K562 (cell line): ENCODE data around the gene CARM1. TPM values are rescaled to one million over a fixed set of nuclear protein-coding genes. Genes with fewer than 3 reads are reported as not detected.

Experiments
- ELF4 ChIP-seq: fragments of 450-650 bp; formaldehyde crosslinking; IDR thresholded peaks from 2 replicates; pipeline ENCODE4 v1.4.0; 2022; ENCODE audit warnings: missing genetic modification characterization
- FOXK1 ChIP-seq: sonication (generic); formaldehyde crosslinking; IDR thresholded peaks from 2 replicates; pipeline ENCODE4 v1.8.0; 2022; ENCODE audit warnings: missing genetic modification reagents, mild to moderate bottlenecking, borderline replicate concordance
- KDM5B ChIP-seq: fragments of 200-600 bp; sonication (generic); IDR thresholded peaks from 2 replicates; pipeline ENCODE4 v1.6.1; 2012; ENCODE audit warnings: low read depth, mild to moderate bottlenecking, moderate library complexity, low read length, control low read depth, inconsistent platforms; ENCODE audit not compliant: insufficient replicate concordance
- KLF6 ChIP-seq: fragments of 250-450 bp; sonication (Bioruptor Pico); IDR thresholded peaks from 2 replicates; pipeline ENCODE4 v1.4.0; 2020; ENCODE audit warnings: mild to moderate bottlenecking, moderate library complexity, borderline replicate concordance
- LCOR ChIP-seq: sonication (generic); formaldehyde crosslinking; IDR thresholded peaks from 2 replicates; pipeline ENCODE4 v1.8.0; 2022; ENCODE audit warnings: mild to moderate bottlenecking, missing genetic modification reagents
- MCM5 ChIP-seq: fragments of 450-650 bp; IDR thresholded peaks from 2 replicates; pipeline ENCODE4 v1.6.1; 2016; ENCODE audit warnings: low read depth
- NCOA1 ChIP-seq: fragments of 450-650 bp; IDR thresholded peaks from 2 replicates; pipeline ENCODE4 v1.6.1; 2016; ENCODE audit warnings: low read depth
- NFIX ChIP-seq: fragments of 250-450 bp; sonication (Bioruptor Pico); IDR thresholded peaks from 2 replicates; pipeline ENCODE4 v1.4.0; 2020; ENCODE audit warnings: low read depth, mild to moderate bottlenecking, moderate library complexity
- POU5F1 ChIP-seq: fragments of 150-350 bp; IDR thresholded peaks from 2 replicates; pipeline ENCODE4 v1.6.1; 2014; ENCODE audit warnings: borderline replicate concordance, low read length, low read depth, mild to moderate bottlenecking; ENCODE audit not compliant: partially characterized antibody
- ZC3H4 ChIP-seq: sonication (generic); formaldehyde crosslinking; IDR thresholded peaks from 2 replicates; pipeline ENCODE4 v1.9.0; 2021; ENCODE audit warnings: missing genetic modification reagents, borderline replicate concordance
- ZKSCAN3 ChIP-seq: fragments of 250-450 bp; sonication (Bioruptor Pico); IDR thresholded peaks from 2 replicates; pipeline ENCODE4 v1.4.0; 2020
- ZNF184 ChIP-seq: sonication (generic); formaldehyde crosslinking; IDR thresholded peaks from 2 replicates; pipeline ENCODE4 v1.5.0; 2020; ENCODE audit warnings: missing genetic modification reagents
- ZNF347 ChIP-seq: fragments of 450-650 bp; formaldehyde crosslinking; IDR thresholded peaks from 2 replicates; pipeline ENCODE4 v1.4.0; 2020; ENCODE audit warnings: low read depth, mild to moderate bottlenecking, moderate library complexity
- ZSCAN32 ChIP-seq: fragments of 450-650 bp; formaldehyde crosslinking; IDR thresholded peaks from 2 replicates; pipeline ENCODE4 v1.4.0; 2020; ENCODE audit warnings: mild to moderate bottlenecking, moderate library complexity
- polyA plus RNA-seq, 8 experiments: library from polyadenylated mRNA; depleted of rRNA in 4 of 8; stranded (reverse) in 5 of 8; unstranded in 3 of 8; fragments of >200 nt; fragmentation: Nextera tagmentation in 2 of 8; fragmentation: Illumina TruSeq in 1 of 8; extraction: Ambion mirVana in 2 of 8; extraction: Trizol in 1 of 8; gene quantifications; 2 replicates each; pipeline versions ENCODE4 v1.2.1 to v1.2.3, GENCODE V29; 2011 to 2014; ENCODE audit warnings: inconsistent platforms in 1 of 8, missing spikeins in 1 of 8
- total RNA-seq, 7 experiments: library from RNA; depleted of rRNA in 6 of 7; stranded (reverse); fragments of >200 nt in 6 of 7; fragmentation: Illumina TruSeq in 2 of 7; extraction: Trizol in 2 of 7; gene quantifications; 2 replicates each; pipeline versions ENCODE4 v1.2.1 to v1.2.3, GENCODE V29; 2011 to 2021; ENCODE audit warnings: low replicate concordance in 1 of 7
- TF ChIP-seq, protein P1 (sequence below): IDR thresholded peaks from 2 replicates; pipeline ENCODE4 v1.6.1; 2012; ENCODE audit warnings: low read depth, low read length, improper control_type of control experiment, borderline replicate concordance
- TF ChIP-seq, protein P2 (sequence below): fragments of 450-650 bp; IDR thresholded peaks from 2 replicates; pipeline ENCODE4 v1.6.1; 2016; ENCODE audit warnings: missing biosample characterization, missing genetic modification characterization
- TF ChIP-seq, protein P3 (sequence below), 2 experiments: IDR thresholded peaks; 2 replicates each; pipeline ENCODE4 v1.6.1; 2011; ENCODE audit warnings: borderline replicate concordance in 1 of 2, control low read depth in 1 of 2, low read depth in 1 of 2, low read length in 1 of 2, mild to moderate bottlenecking in 1 of 2, mixed read lengths in 1 of 2, moderate library complexity in 1 of 2; ENCODE audit not compliant: insufficient read depth in 1 of 2, insufficient read length in 1 of 2, poor library complexity in 1 of 2, severe bottlenecking in 1 of 2; ENCODE audit errors: extremely low read depth in 1 of 2
- TF ChIP-seq, protein P4 (sequence below): sonication (generic); formaldehyde crosslinking; IDR thresholded peaks from 2 replicates; pipeline ENCODE4 v1.8.0; 2022; ENCODE audit warnings: mild to moderate bottlenecking, missing genetic modification reagents
- TF ChIP-seq, protein P5 (sequence below): fragments of 250-450 bp; sonication (Bioruptor Pico); IDR thresholded peaks from 2 replicates; pipeline ENCODE4 v1.8.0; 2022; ENCODE audit warnings: moderate library complexity, mild to moderate bottlenecking, inconsistent platforms
- TF ChIP-seq, protein P6 (sequence below): fragments of 450-650 bp; IDR thresholded peaks from 2 replicates; pipeline ENCODE4 v1.6.1; 2016; ENCODE audit warnings: low read depth, mild to moderate bottlenecking, moderate library complexity

The CARM1 gene
- total and polyA plus RNA-seq, 9 of the 15 experiments (the other 6 are each of a cell fraction or from before 2014, with no cell fraction given), result 0.36 to 86.0 (median 29.7) TPM

DNA sequence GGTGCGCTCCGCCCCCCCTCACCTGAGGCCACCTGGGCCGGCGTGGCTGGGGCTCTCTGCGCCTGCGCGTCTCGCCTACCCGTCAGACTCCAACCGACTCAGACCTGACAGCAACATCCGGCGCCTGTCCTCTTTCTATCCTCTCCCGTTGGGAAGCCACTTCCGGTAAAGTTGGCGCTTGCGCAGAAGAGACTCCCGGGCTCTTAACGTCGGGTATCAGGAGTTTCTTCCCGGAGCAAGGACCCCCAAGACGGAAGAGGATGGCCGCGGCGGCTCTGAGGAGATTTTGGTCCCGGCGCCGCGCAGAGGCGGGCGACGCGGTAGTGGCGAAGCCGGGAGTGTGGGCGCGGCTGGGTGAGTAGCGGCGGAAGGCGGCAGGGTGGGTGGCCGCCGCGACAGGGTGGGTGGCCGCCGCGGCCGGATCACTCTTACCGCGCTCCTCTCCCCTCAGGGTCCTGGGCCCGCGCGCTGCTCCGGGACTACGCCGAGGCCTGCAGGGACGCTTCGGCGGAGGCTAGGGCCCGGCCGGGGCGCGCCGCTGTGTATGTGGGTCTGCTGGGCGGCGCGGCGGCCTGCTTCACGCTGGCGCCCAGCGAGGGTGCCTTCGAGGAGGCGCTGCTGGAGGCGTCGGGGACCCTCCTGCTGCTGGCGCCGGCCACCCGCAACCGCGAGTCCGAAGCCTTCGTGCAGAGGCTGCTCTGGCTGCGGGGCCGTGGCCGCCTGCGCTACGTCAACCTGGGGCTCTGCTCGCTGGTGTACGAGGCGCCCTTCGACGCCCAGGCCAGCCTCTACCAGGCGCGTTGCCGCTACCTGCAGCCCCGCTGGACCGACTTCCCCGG lies 57.4 kb downstream of the CARM1 start, which contains the start of the genes TIMM29 and YIPF2 (continued):
- TF ChIP-seq ZSCAN32, result 0 out of 2 replicates have a peak, but pooled peaks have one; percentile 4
- TF ChIP-seq, protein P1, sequence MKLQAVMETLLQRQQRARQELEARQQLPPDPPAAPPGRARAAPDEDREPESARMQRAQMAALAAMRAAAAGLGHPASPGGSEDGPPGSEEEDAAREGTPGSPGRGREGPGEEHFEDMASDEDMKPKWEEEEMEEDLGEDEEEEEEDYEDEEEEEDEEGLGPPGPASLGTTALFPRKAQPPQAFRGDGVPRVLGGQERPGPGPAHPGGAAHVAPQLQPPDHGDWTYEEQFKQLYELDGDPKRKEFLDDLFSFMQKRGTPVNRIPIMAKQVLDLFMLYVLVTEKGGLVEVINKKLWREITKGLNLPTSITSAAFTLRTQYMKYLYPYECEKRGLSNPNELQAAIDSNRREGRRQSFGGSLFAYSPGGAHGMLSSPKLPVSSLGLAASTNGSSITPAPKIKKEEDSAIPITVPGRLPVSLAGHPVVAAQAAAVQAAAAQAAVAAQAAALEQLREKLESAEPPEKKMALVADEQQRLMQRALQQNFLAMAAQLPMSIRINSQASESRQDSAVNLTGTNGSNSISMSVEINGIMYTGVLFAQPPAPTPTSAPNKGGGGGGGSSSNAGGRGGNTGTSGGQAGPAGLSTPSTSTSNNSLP, result no peak
- TF ChIP-seq LCOR (CRISPR knock-in tag), result 0 out of 2 replicates have a peak, but pooled peaks have one; percentile 35
- peak; percentile 98 for TF ChIP-seq NCOA1
- TF ChIP-seq, protein P2, sequence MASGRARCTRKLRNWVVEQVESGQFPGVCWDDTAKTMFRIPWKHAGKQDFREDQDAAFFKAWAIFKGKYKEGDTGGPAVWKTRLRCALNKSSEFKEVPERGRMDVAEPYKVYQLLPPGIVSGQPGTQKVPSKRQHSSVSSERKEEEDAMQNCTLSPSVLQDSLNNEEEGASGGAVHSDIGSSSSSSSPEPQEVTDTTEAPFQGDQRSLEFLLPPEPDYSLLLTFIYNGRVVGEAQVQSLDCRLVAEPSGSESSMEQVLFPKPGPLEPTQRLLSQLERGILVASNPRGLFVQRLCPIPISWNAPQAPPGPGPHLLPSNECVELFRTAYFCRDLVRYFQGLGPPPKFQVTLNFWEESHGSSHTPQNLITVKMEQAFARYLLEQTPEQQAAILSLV (tag), result no peak
- TF ChIP-seq ZKSCAN3 (CRISPR knock-in tag), result no peak
- no peak for TF ChIP-seq KLF6 (CRISPR knock-in tag)
- TF ChIP-seq FOXK1 (CRISPR knock-in tag), result peak; percentile 98
- TF ChIP-seq ZNF347 (CRISPR knock-in tag), result no peak
- TF ChIP-seq KDM5B, result peak; percentile 62
- peak; percentile 80 for TF ChIP-seq POU5F1
- TF ChIP-seq, protein P3, sequence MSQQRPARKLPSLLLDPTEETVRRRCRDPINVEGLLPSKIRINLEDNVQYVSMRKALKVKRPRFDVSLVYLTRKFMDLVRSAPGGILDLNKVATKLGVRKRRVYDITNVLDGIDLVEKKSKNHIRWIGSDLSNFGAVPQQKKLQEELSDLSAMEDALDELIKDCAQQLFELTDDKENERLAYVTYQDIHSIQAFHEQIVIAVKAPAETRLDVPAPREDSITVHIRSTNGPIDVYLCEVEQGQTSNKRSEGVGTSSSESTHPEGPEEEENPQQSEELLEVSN (IDR thresholded peaks at IDR 0.05; ENCODE audit: borderline replicate concordance in 1 of 2, extremely low read depth in 1 of 2, insufficient read depth in 1 of 2, insufficient read length in 1 of 2, low read depth in 1 of 2, low read length in 1 of 2, poor library complexity in 1 of 2, severe bottlenecking in 1 of 2), result peak in 1 of 2 experiments; percentile 43
- no peak for TF ChIP-seq MCM5
- TF ChIP-seq NFIX (CRISPR knock-in tag), result no peak
- TF ChIP-seq, protein P4, sequence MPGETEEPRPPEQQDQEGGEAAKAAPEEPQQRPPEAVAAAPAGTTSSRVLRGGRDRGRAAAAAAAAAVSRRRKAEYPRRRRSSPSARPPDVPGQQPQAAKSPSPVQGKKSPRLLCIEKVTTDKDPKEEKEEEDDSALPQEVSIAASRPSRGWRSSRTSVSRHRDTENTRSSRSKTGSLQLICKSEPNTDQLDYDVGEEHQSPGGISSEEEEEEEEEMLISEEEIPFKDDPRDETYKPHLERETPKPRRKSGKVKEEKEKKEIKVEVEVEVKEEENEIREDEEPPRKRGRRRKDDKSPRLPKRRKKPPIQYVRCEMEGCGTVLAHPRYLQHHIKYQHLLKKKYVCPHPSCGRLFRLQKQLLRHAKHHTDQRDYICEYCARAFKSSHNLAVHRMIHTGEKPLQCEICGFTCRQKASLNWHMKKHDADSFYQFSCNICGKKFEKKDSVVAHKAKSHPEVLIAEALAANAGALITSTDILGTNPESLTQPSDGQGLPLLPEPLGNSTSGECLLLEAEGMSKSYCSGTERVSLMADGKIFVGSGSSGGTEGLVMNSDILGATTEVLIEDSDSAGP, result no peak
- TF ChIP-seq, protein P5, sequence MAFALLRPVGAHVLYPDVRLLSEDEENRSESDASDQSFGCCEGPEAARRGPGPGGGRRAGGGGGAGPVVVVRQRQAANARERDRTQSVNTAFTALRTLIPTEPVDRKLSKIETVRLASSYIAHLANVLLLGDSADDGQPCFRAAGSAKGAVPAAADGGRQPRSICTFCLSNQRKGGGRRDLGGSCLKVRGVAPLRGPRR (CRISPR knock-in tag), result no peak
- TF ChIP-seq ELF4, result no peak; the same call in 1 of the 2 replicates
- TF ChIP-seq, protein P6, sequence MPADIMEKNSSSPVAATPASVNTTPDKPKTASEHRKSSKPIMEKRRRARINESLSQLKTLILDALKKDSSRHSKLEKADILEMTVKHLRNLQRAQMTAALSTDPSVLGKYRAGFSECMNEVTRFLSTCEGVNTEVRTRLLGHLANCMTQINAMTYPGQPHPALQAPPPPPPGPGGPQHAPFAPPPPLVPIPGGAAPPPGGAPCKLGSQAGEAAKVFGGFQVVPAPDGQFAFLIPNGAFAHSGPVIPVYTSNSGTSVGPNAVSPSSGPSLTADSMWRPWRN, result no peak
- no peak for TF ChIP-seq ZC3H4 (CRISPR knock-in tag)
- TF ChIP-seq ZNF184 (CRISPR knock-in tag), result no peak
